SK-N-SH treated with all-trans-retinoic acid at 6 μM for 48 hours (cell line): ENCODE results near the gene BABAM1.

Experiments
- ATAC-seq: fragments of 200-7000 bp; cut with Tn5 transposase; 3 replicates; pipeline ENCODE4 v1.9.1; 2020; ENCODE audit warnings: mild to moderate bottlenecking, moderate library complexity
- ARNTL ChIP-seq: fragments of 450-650 bp; formaldehyde crosslinking; IDR thresholded peaks from 2 replicates; pipeline ENCODE4 v1.5.0; 2020; ENCODE audit warnings: low read depth, mild to moderate bottlenecking, moderate library complexity, borderline replicate concordance
- BACH2 ChIP-seq: fragments of 250-450 bp; sonication (Bioruptor Pico); IDR thresholded peaks from 2 replicates; pipeline ENCODE4 v1.9.0; 2021; ENCODE audit warnings: mild to moderate bottlenecking, borderline replicate concordance
- CREB5 ChIP-seq: fragments of 250-450 bp; sonication (Bioruptor Pico); IDR thresholded peaks from 2 replicates; pipeline ENCODE4 v1.5.1; 2020; ENCODE audit warnings: low read depth, mild to moderate bottlenecking, moderate library complexity
- CSDC2 ChIP-seq: fragments of 250-450 bp; sonication (Bioruptor Pico); IDR thresholded peaks from 2 replicates; pipeline ENCODE4 v1.5.0; 2020; ENCODE audit warnings: mild to moderate bottlenecking, moderate library complexity
- CSRNP3 ChIP-seq: fragments of 250-450 bp; sonication (Bioruptor Pico); IDR thresholded peaks from 2 replicates; pipeline ENCODE4 v1.5.1; 2021; ENCODE audit warnings: mild to moderate bottlenecking, moderate library complexity
- ESRRG ChIP-seq: fragments of 250-450 bp; sonication (Bioruptor Pico); IDR thresholded peaks from 2 replicates; pipeline ENCODE4 v1.6.1; 2021; ENCODE audit warnings: mild to moderate bottlenecking
- GLIS3 ChIP-seq: fragments of 250-450 bp; sonication (Bioruptor Pico); IDR thresholded peaks from 2 replicates; pipeline ENCODE4 v1.5.0; 2020; ENCODE audit warnings: mild to moderate bottlenecking, moderate library complexity
- ISL1 ChIP-seq: fragments of 250-450 bp; sonication (Bioruptor Pico); IDR thresholded peaks from 2 replicates; pipeline ENCODE4 v2.1.2; 2022; ENCODE audit warnings: mild to moderate bottlenecking, moderate library complexity
- OSR1 ChIP-seq: fragments of 250-450 bp; sonication (Bioruptor Pico); IDR thresholded peaks from 2 replicates; pipeline ENCODE4 v1.8.0; 2022; ENCODE audit warnings: moderate library complexity, mild to moderate bottlenecking, inconsistent platforms
- PATZ1 ChIP-seq: fragments of 250-450 bp; sonication (Bioruptor Pico); IDR thresholded peaks from 2 replicates; pipeline ENCODE4 v1.8.0; 2020; ENCODE audit warnings: mild to moderate bottlenecking, moderate library complexity, borderline replicate concordance
- POU6F1 ChIP-seq: fragments of 250-450 bp; sonication (Bioruptor Pico); IDR thresholded peaks from 2 replicates; pipeline ENCODE4 v1.8.0; 2021; ENCODE audit warnings: low read depth, mild to moderate bottlenecking, moderate library complexity, borderline replicate concordance
- PPARA ChIP-seq: fragments of 250-450 bp; sonication (Bioruptor Pico); IDR thresholded peaks from 2 replicates; pipeline ENCODE4 v1.5.0; 2020; ENCODE audit warnings: mild to moderate bottlenecking, borderline replicate concordance
- RARB ChIP-seq: fragments of 250-450 bp; sonication (Bioruptor Pico); IDR thresholded peaks from 2 replicates; pipeline ENCODE4 v1.8.0; 2021; ENCODE audit warnings: mild to moderate bottlenecking, moderate library complexity
- SNAI2 ChIP-seq: fragments of 250-450 bp; sonication (Bioruptor Pico); IDR thresholded peaks from 2 replicates; pipeline ENCODE4 v1.5.0; 2020; ENCODE audit warnings: mild to moderate bottlenecking, moderate library complexity
- TCF4 ChIP-seq: fragments of 250-450 bp; sonication (Bioruptor Pico); IDR thresholded peaks from 2 replicates; pipeline ENCODE4 v1.8.0; 2021; ENCODE audit warnings: mild to moderate bottlenecking, moderate library complexity, borderline replicate concordance
- TOX ChIP-seq: fragments of 250-450 bp; sonication (Bioruptor Pico); IDR thresholded peaks from 2 replicates; pipeline ENCODE4 v1.8.0; 2021; ENCODE audit warnings: mild to moderate bottlenecking, moderate library complexity, borderline replicate concordance
- TSHZ2 ChIP-seq: fragments of 250-450 bp; sonication (Bioruptor Pico); IDR thresholded peaks from 2 replicates; pipeline ENCODE4 v1.5.0; 2020; ENCODE audit warnings: mild to moderate bottlenecking, moderate library complexity
- ZC3H10 ChIP-seq: fragments of 250-450 bp; sonication (Bioruptor Pico); IDR thresholded peaks from 2 replicates; pipeline ENCODE4 v1.5.1; 2021; ENCODE audit warnings: mild to moderate bottlenecking, moderate library complexity
- ZFP3 ChIP-seq: fragments of 250-450 bp; sonication (Bioruptor Pico); IDR thresholded peaks from 2 replicates; pipeline ENCODE4 v1.5.0; 2020; ENCODE audit warnings: mild to moderate bottlenecking, moderate library complexity
- ZNF565 ChIP-seq: fragments of 450-650 bp; formaldehyde crosslinking; conservative IDR thresholded peaks from 2 replicates; pipeline ENCODE4 v1.5.0; 2020; ENCODE audit warnings: low read depth, mild to moderate bottlenecking, moderate library complexity
- ZNF70 ChIP-seq: fragments of 450-650 bp; formaldehyde crosslinking; IDR thresholded peaks from 2 replicates; pipeline ENCODE4 v1.5.0; 2020; ENCODE audit warnings: mild to moderate bottlenecking, moderate library complexity
- ZNF8 ChIP-seq: fragments of 450-650 bp; formaldehyde crosslinking; IDR thresholded peaks from 2 replicates; pipeline ENCODE4 v1.5.0; 2020; ENCODE audit warnings: mild to moderate bottlenecking, moderate library complexity

The BABAM1 gene

GRCh38 chr19:17255150-17255621, 12.1 kb upstream of the BABAM1 start (continued):
- TF ChIP-seq PATZ1 (CRISPR knock-in tag) (no peak), ARNTL (CRISPR knock-in tag) (no peak), RARB (CRISPR knock-in tag) (no peak), TCF4 (no peak), TOX (CRISPR knock-in tag) (no peak), BACH2 (CRISPR knock-in tag) (no peak)

- ATAC-seq, result no peak
- TF ChIP-seq ZNF70 (CRISPR knock-in tag) (no peak), PATZ1 (CRISPR knock-in tag) (no peak), GLIS3 (CRISPR knock-in tag) (no peak), ZNF8 (CRISPR knock-in tag) (no peak), ZNF565 (CRISPR knock-in tag) (no peak), ZFP3 (CRISPR knock-in tag) (peak; percentile 96), ARNTL (CRISPR knock-in tag) (no peak), ESRRG (no peak)
Measured at GRCh38 chr19:17256130-17256529, 11.1 kb upstream of the BABAM1 start.

- no peak for ATAC-seq
- TF ChIP-seq CSDC2 (no peak), ZNF70 (CRISPR knock-in tag) (no peak), RARB (CRISPR knock-in tag) (no peak), ZNF565 (CRISPR knock-in tag) (no peak)
Measured at GRCh38 chr19:17259118-17259780, 8.0 kb upstream of the BABAM1 start.

- no peak for ATAC-seq
- TF ChIP-seq ARNTL (CRISPR knock-in tag), result no peak
- no peak for TF ChIP-seq ZNF70 (CRISPR knock-in tag)
- no peak for TF ChIP-seq POU6F1 (CRISPR knock-in tag)
- no peak for TF ChIP-seq ZFP3 (CRISPR knock-in tag)
- TF ChIP-seq CREB5 (CRISPR knock-in tag), result no peak
- no peak for TF ChIP-seq GLIS3 (CRISPR knock-in tag)
- TF ChIP-seq ZC3H10 (CRISPR knock-in tag), result no peak
- no peak for TF ChIP-seq PATZ1 (CRISPR knock-in tag)
- no peak for TF ChIP-seq RARB (CRISPR knock-in tag)
- TF ChIP-seq SNAI2 (CRISPR knock-in tag), result no peak
- no peak for TF ChIP-seq OSR1
- TF ChIP-seq ZNF565 (CRISPR knock-in tag), result no peak
- TF ChIP-seq CSDC2, result no peak
- TF ChIP-seq PPARA (CRISPR knock-in tag), result no peak
- no peak for TF ChIP-seq TSHZ2 (CRISPR knock-in tag)
- TF ChIP-seq ESRRG, result no peak
- TF ChIP-seq CSRNP3, result no peak
- TF ChIP-seq ISL1 (CRISPR knock-in tag), result no peak
- no peak for TF ChIP-seq BACH2 (CRISPR knock-in tag)
- TF ChIP-seq ZNF8 (CRISPR knock-in tag), result no peak
- TF ChIP-seq, all 23 proteins: peak for 0
Measured at GRCh38 chr19:17259934-17260333, 7.3 kb upstream of the BABAM1 start.
